Measurements from ENCODE around the gene FKBP6.
"Not testable (repeated sequence)": the region's sequence is repeated elsewhere in the genome, so short reads cannot be mapped to it uniquely, and the experiment has no call there.

FKBP6 gene, protein sequence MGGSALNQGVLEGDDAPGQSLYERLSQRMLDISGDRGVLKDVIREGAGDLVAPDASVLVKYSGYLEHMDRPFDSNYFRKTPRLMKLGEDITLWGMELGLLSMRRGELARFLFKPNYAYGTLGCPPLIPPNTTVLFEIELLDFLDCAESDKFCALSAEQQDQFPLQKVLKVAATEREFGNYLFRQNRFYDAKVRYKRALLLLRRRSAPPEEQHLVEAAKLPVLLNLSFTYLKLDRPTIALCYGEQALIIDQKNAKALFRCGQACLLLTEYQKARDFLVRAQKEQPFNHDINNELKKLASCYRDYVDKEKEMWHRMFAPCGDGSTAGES

DNA sequence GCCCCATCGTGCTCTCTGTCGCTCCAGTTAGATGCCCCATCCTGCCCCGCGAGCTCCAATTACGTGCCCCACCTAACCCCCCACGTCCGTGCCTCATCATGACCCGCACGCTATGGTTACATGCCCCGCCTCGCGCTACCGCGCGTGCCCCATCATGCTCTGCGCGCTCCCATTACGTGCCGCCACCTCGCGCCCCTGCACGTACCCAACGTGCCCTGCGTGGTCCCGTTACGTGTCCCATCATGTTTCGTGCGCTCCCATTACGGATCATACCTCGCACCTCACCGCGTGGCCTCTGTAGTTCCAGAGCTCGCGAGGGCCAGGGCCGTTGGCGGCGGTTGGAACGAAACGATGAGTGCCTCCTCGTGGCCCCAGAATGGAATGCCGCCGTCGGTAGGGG, at the start of gene FKBP6, which contains the start of gene TRIM50:
Gene FKBP6, plus strand, starts transcription at position 240 of the 400 bp plus-strand sequence. CDS start 268 bp downstream, outside the sequence.
Gene TRIM50, minus strand, starts transcription at position 161 of the 400 bp plus-strand sequence. CDS start 3,295 bp downstream, outside the sequence.
- DNase-seq (ENCODE audit: low read depth) = not testable (repeated sequence)

DNA sequence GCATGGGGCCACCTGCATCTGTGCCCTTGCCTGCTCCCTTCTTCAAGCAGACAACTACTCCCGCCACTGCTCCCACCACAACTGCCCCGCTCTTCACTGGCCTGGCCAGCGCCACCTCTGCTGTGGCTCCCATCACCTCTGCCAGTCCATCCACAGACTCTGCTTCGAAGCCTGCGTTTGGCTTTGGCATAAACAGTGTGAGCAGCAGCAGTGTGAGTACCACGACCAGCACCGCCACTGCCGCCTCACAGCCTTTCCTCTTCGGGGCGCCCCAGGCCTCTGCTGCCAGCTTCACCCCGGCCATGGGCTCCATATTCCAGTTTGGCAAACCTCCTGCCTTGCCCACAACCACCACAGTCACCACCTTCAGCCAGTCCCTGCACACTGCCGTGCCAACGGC, 30.7 kb upstream of the FKBP6 start:
- DNase-seq (ENCODE audit: low read depth) = not testable (repeated sequence)

DNA sequence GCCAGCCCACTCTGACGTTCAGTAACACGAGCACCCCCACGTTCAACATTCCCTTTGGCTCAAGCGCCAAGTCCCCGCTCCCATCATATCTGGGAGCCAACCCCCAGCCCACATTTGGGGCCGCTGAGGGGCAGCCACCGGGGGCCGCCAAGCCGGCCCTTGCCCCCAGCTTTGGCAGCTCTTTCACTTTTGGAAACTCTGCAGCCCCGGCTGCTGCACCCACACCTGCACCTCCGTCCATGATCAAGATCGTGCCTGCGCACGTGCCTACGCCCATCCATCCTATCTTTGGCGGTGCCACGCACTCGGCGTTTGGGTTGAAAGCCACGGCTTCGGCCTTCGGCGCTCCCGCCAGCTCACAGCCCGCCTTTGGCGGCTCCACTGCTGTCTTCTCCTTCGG, 30.3 kb upstream of the FKBP6 start:
- not testable (repeated sequence) for DNase-seq (ENCODE audit: low read depth)

DNA sequence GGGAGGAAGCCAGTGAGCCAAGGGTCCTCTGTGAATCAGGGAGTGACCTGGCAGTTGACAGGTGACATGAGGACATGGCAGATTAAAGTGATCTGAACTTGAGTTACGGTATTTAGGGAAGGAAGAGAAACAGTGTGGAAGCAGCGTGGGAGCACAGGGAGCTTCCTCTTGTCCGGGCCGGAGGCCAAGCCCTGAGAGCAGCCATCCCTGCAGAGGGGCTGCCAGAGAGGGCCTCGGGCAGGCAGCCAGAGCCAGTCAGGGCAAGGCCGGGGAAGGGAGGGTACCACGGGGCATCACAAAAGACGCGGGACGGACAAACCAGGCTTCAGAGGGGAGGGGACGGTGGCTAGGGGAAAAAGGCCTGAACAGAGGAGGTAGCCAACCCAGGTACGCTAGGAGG, 28.1 kb upstream of the FKBP6 start:
- DNase-seq (ENCODE audit: low read depth) = not testable (repeated sequence)

DNA sequence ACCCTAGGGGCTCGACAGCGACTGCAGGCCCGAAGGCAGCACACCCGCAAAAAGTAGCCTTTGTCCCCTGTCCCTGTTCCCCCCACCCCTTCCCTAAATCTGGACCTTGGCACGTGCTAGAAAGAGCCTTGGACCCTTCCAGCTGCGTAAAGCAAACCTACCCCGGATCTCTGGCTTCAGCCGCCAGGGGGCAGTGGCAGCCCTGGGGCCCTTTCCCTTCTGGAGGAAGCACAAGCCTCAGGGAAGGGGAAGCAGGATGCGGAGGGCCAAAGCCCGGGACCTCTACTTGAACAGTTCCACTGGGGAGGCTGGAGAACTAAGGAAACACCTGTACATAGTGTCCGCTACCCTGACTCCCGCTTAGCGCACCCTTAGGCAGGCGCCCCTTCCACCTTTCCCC, 26.9 kb upstream of the FKBP6 start:
- not testable (repeated sequence) for DNase-seq (ENCODE audit: low read depth)

DNA sequence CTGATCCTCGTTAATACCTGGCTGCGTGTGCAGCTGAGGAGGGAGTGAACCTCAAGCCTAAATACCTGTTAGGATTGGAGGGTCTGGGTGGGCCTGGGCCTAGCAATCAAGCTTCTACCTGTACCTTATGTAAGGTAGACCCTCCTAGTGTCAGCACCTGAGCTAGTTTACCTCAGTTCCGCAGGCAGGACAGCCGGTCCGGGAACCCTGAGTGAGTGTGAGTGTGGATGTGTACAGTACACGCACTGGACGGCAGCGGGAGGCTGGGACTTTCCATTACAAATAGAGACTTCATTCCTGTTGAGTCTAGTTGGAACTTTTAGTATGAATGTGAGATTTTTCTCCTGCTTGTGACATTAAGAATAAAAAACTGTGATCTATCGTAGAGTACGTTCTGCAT, 25.1 kb upstream of the FKBP6 start:
- not testable (repeated sequence) for DNase-seq (ENCODE audit: low read depth)

DNA sequence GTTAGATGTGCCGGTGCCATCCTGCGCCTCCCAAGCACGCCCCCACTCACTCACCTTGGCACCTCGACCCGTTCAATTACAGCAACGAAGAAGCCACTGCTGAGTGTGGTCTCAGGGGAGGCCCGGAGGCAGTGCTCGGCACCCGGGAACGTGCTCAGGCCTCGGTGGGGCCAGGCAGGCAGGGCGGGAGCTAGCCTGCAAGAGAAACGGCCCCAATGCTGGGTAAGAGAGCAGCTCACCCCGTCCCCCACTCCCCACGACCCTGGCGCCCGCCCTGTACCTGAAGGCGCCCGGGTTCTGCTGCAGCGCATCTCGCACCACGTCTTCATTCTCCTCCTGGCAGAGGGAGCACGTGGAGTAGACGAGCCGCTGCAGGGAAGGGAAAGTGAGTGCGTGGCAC, 24.4 kb upstream of the FKBP6 start:
- no peak for DNase-seq (ENCODE audit: low read depth)

DNA sequence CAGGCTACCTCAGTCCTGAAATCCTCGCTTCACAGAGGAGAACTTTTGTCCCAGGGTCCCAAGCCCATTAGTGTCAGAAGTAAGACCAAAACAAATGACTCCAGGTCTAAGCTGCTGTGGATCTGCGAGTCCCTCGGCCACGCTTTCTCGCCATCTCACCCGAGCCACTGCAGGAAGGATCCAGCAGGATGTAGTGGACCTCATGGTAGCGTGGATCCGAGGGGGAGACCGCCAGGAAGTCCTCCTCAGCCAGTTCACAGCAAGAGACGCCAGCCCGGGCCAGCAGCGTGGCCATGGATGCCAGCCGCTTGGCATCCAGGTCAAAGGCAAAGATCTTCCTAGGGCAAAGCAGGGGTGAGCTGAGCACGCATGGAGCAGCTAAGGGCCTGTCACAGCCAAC, 23.9 kb upstream of the FKBP6 start:
- no peak for DNase-seq (ENCODE audit: low read depth)

DNA sequence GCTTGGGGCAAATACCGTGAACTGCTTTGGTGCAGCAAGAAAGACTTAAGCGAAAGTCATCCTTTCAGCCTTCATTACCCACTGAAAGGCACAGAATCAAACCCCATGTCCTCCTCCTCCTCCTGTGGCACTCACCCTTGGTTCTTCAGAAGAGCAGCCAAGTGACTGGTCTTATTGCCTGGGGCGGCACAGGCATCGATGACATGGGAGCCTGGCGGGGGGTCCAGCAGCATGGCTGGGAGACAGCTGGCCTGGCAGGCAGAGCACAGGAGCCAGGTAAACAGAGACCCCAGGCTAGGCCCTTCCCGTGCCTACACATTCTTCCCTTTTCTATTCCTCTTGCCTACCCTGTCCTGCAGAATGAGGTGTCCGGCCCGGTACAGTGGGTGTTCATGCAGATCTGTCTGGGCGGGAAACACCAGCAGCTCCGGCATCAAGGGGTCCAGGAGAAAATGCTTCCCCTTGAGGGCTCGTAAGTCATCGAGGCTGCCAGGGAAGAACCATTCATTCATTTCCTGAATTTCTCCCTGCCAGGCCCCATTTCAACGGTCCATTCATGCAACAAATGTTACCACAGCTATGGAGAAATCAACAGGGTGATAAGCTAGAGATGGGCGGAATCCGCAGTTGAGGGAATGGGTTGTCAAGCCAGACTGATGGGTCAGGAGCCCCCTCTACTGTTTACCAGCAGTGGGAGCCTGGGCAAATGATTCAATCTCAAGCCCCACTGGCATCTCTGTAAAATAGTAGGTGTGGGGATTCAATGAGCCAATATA, 23.2 kb upstream of the FKBP6 start:
- not testable (repeated sequence) for DNase-seq (ENCODE audit: low read depth)

DNA sequence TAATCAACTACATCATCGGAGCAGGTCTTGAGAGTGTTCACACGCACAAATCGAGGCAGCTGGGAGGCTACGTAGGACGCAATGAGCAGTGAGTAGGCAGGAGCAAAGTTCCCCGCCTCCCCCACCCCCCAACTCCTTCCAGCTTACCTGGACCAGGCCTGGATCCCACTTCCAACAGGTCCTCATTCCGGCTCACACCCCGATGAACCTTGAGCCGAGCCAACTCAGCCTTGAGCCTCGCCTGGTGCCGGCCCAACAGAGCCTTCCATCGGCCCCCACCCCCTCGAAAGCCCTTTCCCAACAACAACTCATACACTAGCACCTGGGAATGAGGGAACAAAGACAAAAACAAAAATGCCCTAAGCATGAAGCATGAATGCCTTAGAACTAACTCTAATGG, 20.5 kb upstream of the FKBP6 start:
- no peak for DNase-seq (ENCODE audit: low read depth)

DNA sequence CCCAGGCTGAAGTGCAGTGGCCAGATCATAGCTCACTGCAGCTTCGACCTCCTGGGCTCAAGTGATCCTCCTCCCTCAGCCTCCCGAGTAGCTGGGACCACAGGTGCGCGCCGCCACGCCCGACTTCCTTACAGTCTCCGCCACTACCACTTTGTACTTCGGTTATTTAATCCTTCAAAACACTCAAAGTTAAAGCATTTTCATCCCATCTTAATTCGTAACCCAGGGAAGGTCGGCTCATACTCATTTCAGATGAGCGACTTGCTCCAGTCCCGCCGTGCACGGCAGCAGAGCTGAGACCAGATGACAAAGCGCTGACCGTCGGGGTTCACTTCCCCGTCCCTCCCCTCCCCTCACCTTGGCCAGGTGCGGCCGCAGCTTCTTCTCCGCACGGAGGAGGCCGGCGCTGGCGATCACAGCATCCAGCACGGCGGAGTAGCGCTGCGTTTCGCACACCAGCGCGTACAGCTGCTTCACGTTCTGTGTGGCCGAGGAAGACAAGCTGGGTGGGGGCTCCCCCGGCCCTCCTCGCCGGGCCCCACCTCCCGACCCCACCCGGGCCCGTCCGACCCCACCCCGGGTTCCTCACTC, 19.8 kb upstream of the FKBP6 start:
- DNase-seq (ENCODE audit: low read depth) = no peak

DNA sequence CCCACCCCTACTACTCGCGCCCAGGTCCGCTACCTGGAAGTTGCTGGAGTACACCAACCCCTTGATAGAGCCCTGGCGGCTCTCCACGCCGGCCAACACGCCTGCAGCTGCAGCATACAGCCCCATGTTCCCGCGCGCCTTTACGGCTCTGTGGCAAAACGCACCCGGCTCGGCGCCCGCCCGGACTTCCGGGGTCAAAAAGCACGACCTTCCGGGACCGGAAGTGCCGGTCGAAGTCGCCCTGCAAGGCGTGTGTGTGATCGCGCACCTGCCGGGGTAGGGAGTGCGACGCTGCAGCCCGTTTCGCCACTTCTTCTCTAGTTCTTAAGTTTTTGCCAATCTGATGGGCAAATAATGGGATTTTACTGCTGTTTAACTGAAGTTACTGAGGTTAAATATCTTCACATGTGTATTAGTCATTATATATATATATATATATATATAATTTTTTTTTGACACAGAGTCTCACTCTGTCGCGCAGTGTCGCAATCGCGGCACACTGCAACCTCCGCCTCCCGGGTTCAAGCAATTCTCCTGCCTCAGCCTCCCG, 19.2 kb upstream of the FKBP6 start, which contains the start of gene NSUN5:
Gene NSUN5, minus strand, starts transcription at position 162 of the 550 bp plus-strand sequence. Its CDS starts 36 bp downstream, at position 126.
- DNase-seq (ENCODE audit: low read depth) = peak; percentile 84

DNA sequence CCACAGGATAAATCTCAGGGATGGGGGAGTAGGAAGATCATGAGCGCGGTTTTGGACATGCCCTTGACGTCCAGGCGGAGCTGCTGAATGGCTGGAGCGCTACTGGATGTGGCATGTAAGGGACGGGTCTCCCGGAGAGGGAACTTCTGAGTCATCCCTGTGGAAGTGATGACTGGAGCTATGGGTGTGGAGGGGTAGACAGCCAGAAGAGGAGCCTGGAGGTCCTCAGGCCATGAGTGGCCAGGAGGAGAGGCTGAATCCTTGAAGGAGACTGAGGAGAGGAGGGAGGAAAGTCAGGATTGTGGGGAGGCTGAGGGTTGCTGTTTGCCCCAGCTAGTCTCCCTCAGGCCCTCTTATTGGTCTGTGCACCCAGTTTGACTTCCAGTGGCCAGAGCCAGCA, 16.5 kb upstream of the FKBP6 start:
- not testable (repeated sequence) for DNase-seq (ENCODE audit: low read depth)

DNA sequence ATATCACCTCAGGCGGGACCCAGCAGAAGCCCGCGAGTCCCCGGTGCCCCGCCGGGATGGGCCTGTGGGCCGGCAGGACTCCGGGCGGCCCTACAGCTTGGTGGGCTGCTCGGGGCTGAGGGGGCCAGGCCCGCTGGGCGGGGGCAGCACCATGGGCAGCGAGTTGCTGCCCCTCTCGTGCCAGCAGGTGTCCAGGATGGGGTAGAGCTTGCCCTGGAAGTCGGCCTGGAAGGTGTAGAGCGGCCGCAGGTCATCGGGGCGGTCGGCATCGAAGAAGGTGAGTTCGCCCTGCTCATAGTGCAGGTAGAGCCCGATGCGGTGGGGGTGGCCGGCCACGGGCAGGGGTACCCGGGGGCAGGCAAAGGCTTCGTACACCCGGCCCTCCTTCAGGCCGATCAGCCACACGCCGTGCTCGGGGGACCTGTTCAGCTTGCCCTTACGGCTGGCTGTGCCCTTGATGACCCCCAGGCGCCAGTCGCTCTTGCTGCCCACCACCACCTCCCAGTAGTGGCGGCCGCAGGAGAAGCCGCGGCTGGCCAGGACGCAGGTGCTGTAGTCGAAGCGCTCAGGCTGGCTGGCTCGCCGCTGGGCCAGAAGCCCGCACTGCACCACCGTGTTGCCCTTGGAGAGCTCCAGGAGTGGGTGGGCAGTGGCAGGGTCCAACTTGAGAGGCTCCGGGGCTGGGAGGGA, 15.0 kb upstream of the FKBP6 start:
- DNase-seq (ENCODE audit: low read depth) = no peak

DNA sequence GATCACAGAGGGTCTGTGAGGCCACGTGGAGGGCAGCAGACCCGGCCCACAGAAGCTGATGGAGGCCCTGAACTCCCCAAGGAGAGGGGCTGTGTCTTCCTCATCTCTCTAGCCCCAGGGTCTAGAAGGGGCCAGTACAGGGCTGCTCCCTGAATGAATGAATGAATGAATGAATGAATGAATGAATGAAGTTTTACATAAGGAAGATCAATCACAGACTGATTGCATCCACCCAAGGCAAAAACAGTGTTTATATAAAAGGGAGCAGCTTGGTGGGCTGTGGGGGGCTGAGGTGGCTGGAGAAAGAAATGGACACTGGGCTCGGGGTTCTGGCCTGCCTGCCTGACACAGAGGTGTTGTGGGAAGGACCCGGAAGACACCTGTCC, 14.4 kb upstream of the FKBP6 start:
- DNase-seq (ENCODE audit: low read depth) = no peak

DNA sequence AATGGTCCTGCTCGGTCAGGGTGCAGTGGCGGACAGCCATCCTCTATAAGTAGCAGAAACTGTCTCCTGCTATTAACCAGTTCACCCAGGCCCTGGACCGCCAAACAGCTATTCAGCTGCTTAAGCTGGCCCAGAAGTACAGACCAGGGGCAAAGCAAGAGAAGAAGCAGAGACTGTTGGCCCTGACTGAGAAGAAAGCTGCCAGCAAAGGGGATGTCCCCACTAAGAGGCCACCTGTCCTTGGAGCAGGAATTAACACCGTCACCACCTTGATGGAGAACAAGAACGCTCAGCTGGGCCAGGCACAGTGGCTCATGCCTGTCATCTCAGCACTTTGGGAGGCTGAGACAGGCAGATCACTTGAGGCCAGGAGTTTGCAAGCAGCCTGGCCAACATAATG, 13.7 kb upstream of the FKBP6 start:
- DNase-seq (ENCODE audit: low read depth) = no peak

DNA sequence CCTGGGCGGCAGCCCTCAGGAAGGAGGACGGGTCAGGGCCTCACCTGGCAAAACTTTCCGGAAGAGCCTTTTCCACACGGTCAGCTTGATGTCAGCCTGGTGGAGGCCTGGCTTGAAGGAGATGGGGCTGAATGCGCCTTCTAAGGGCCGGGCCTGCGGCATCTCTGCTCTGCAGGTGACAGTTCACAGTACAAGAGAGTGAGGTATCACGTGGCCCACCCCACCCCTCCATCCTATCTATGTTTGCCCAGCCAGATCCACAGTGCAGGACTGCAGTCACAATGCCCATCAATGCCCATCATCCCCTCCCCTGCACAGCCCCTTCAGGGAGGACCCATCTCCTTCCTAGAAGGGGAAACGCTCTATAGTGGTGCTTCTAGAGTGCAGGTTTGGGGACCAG, 11.4 kb upstream of the FKBP6 start:
- no peak for DNase-seq (ENCODE audit: low read depth)

DNA sequence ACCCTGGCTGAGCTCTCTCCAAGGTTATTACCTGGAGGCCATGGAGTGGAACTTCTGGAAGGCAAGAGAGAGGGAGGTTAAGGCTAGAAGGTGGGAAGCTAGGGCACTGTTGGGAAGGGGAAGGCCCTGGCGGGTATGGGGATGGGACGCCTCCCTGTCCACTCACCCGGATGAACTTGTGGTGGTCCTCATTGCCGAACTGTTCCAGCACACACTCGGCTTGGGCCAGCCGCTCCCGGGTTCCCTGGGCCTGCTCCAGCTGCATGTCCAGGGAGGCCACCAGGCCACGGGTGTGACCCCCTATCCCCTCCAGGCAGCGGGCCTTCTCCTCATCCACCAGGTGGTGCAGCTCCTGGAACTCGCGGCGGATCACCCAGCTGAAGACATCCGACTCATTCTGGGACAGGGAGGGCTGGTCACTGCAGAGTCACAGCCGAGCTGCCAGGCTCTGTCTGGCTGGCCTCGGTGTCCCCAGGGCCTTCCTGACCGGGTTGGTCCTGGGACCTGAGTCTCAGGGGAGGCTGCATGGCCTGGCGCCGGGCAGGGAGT, 9.2 kb upstream of the FKBP6 start:
- DNase-seq (ENCODE audit: low read depth) = not testable (repeated sequence)

DNA sequence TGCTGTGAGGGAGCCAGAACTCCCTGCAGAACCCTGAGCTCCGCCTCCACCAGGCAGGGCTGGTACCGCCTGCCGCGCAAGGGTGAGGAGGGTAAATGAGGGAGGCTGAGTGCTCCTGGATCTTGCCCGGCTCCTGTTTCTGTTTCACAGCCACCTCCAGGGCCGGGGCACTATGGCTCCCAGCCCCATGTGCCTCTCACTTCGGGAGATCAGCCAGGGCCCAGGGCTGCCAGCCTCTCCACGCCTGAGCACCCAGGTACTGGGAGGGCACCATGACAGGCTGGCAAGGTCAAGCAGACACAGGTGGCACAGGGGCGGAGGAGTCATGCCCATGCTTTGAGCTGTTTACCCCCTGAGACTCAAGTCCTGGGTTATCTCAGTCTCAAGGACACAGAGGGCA, 8.4 kb upstream of the FKBP6 start:
- not testable (repeated sequence) for DNase-seq (ENCODE audit: low read depth)

DNA sequence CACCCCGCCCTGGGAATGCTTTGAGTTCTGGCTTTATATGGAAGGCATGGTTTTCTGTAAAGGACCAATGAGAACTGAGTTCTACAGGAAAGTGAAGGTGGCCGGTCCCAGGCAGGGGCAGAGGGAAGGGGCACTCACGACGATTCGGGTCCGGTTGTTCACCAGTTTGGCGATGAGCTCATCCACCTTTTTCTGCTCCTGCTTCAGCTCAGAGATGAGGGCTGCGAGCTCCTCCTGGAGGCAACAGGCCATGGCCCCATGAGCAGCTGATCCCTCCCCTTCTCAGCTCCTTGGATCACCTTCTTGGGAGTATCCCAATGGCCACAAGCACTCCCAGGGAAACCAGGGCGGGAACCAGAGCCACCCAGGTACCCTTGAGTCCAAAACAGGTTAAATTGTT, 8.0 kb upstream of the FKBP6 start:
- not testable (repeated sequence) for DNase-seq (ENCODE audit: low read depth)

DNA sequence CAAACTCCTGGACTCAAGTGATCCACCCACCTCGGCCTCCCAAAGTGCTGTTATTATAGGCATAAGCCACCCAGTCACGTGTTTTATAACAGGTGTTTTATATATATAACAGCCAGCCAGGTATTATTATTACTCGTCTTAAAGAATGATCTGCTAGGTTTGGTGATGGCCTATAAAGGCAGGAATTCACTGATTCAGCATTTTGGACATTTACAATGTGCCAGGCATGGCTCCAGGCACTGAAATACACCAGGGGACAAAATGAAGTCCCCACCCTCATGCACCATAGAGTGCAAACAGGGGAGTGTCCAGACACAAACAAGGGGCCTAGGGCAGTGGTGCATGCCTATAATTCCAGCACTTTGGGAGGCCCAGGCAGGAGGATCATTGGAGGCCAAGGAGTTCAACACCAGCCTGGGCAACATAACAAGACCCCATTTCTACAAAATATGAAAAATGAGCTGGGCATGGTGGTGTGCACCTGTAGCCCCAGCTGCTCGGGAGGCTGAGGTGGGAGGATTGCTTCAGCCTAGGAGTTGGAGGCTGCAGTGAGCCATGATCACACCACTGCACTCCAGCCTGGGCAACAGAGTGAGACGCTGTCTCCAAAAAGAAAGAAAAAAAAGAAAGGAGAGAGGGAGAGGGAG, 4.4 kb upstream of the FKBP6 start:
- not testable (repeated sequence) for DNase-seq (ENCODE audit: low read depth)

Data from activated T-cell treated with anti-CD3 and anti-CD28 coated beads for 1 hour (primary cell).